RWPE2 (cell line): ENCODE measurements around the gene SMAD6.

Experiments
- ATAC-seq: fragments of 200-7000 bp; cut with Tn5 transposase; 3 replicates; pipeline ENCODE4 v1.9.1; 2021; ENCODE audit warnings: low read depth
- DNase-seq: peaks from one replicate; pipeline ENCODE4 v3.0.0-alpha.2; 2020; ENCODE audit warnings: low spot score
- H3K27ac ChIP-seq: fragments of 450-650 bp; 2 replicates; pipeline ENCODE4 v1.5.1; 2017; ENCODE audit warnings: mild to moderate bottlenecking; ENCODE audit not compliant: poor library complexity, severe bottlenecking
- H3K27me3 ChIP-seq: fragments of 250-450 bp; sonication (Bioruptor Pico); 2 replicates; pipeline ENCODE4 v1.5.1; 2021; ENCODE audit warnings: mild to moderate bottlenecking, moderate library complexity; ENCODE audit not compliant: insufficient read depth, poor library complexity, severe bottlenecking
- H3K36me3 ChIP-seq: fragments of 250-450 bp; sonication (Bioruptor Pico); 2 replicates; pipeline ENCODE4 v1.5.1; 2020; ENCODE audit warnings: low read depth, mild to moderate bottlenecking, moderate library complexity
- H3K4me1 ChIP-seq: fragments of 250-450 bp; sonication (Bioruptor Pico); 2 replicates; pipeline ENCODE4 v1.5.1; 2021; ENCODE audit warnings: mild to moderate bottlenecking, moderate library complexity; ENCODE audit not compliant: insufficient read depth, poor library complexity, severe bottlenecking
- H3K4me3 ChIP-seq: fragments of 250-450 bp; sonication (Bioruptor Pico); 2 replicates; pipeline ENCODE4 v1.5.1; 2021; ENCODE audit warnings: mild to moderate bottlenecking, moderate library complexity; ENCODE audit not compliant: severe bottlenecking
- H3K9me3 ChIP-seq: fragments of 250-450 bp; sonication (Bioruptor Pico); 2 replicates; pipeline ENCODE4 v1.5.1; 2021; ENCODE audit warnings: mild to moderate bottlenecking, moderate library complexity; ENCODE audit not compliant: severe bottlenecking
- TF ChIP-seq, protein P1 (sequence below): fragments of 450-650 bp; IDR thresholded peaks from one replicate; pipeline ENCODE4 v1.5.1; 2017; ENCODE audit warnings: mild to moderate bottlenecking, moderate library complexity; ENCODE audit not compliant: poor library complexity, severe bottlenecking

SMAD6 gene

DNA sequence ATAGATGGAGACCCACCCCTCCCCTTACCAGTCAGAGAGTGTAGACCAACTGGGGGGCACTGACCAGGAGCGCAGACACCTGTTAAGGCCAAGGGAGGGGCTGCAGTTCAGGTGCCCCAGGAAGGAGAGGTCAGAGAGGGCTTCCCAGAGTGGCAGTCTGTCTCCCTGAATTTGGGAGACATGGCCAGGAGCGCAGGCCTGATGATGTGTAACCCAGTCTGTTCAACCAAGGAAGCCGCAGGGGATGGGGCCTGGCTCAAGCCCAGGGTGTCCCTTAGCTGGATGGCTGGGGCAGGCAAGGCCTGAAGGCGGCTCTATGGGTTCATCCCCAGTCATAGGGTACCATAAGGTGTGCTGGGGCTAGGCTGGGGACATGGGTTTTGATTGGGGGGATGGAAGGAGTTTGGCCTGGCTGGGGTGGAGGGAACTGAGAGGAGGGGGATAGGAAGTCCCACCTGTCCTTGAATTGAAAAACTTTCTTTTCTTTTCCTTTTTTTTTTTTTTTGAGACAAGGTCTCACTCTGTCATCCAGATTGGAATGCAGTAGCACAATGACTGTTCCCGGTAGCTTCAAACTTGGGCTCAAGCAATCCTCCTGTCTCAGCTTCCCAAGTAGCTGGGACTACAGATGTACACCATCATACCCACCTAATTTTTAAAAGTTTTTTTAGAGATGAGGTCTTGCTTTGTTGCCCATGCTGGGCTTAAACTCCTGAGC is 75.7 kb downstream of the SMAD6 start:
- ATAC-seq (no peak), DNase-seq (peak; percentile 63)
- Histone ChIP-seq H3K27ac (no peak overlapping the region), H3K27me3 (no peaks in the 10 kb centered on the region), H3K4me1 (peaks cover 10% of the 10 kb centered on the region), H3K9me3 (no peaks in the 10 kb centered on the region), H3K36me3 (no peaks in the 10 kb centered on the region), H3K4me3 (no peak overlapping the region)
- TF ChIP-seq, protein P1, sequence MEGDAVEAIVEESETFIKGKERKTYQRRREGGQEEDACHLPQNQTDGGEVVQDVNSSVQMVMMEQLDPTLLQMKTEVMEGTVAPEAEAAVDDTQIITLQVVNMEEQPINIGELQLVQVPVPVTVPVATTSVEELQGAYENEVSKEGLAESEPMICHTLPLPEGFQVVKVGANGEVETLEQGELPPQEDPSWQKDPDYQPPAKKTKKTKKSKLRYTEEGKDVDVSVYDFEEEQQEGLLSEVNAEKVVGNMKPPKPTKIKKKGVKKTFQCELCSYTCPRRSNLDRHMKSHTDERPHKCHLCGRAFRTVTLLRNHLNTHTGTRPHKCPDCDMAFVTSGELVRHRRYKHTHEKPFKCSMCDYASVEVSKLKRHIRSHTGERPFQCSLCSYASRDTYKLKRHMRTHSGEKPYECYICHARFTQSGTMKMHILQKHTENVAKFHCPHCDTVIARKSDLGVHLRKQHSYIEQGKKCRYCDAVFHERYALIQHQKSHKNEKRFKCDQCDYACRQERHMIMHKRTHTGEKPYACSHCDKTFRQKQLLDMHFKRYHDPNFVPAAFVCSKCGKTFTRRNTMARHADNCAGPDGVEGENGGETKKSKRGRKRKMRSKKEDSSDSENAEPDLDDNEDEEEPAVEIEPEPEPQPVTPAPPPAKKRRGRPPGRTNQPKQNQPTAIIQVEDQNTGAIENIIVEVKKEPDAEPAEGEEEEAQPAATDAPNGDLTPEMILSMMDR, result no peak

DNA sequence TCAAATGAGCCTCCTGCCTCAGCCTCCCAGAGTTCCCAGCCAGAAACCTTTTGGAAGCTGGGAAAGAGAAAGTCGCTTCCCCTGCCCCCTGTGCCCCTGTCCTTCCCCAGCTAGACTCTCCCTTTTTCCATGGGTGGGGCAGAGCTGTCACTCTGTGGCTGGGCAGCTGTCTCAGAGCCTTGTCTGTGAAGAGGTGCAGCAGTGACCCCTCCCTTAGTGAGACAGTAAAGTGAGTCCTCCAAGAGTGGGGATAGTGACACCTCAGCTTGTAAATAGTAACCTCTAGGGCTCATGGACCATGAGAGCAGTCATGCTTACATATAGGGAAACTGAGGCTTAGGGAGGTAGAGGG is 76.3 kb downstream of the SMAD6 start:
- Histone ChIP-seq H3K27ac (no peak overlapping the region), H3K4me3 (no peak overlapping the region), H3K9me3 (no peaks in the 10 kb centered on the region), H3K36me3 (no peaks in the 10 kb centered on the region), H3K4me1 (peaks cover 10% of the 10 kb centered on the region), H3K27me3 (no peaks in the 10 kb centered on the region)
- DNase-seq (peak; percentile 25), ATAC-seq (no peak)
- TF ChIP-seq, protein P1, result no peak

DNA sequence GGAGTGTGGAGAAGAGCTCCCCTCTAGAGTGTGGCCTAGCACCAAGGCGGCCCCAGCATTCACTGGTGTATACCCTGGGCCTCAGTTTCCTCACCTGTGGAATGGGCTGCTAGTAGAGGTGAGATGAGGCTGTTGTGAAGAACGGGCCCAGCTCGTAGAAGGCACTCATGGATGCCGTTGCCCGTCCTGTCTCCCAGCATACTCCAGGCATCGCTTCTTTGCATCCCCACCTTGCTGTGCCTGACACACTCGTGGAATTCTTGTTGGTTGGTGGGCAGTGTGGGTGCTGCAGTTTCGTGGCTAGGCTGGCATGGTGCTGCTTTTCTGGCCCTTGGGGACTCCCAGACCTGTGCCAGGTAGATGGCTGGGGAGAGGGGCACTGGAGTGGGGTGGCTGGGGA is 76.7 kb downstream of the SMAD6 start:
- Histone ChIP-seq H3K9me3 (no peaks in the 10 kb centered on the region), H3K4me3 (no peak overlapping the region), H3K4me1 (peaks cover 10% of the 10 kb centered on the region), H3K36me3 (no peaks in the 10 kb centered on the region), H3K27me3 (no peaks in the 10 kb centered on the region), H3K27ac (no peak overlapping the region)
- DNase-seq (peak; percentile 56), ATAC-seq (no peak)
- TF ChIP-seq, protein P1, result no peak

DNA sequence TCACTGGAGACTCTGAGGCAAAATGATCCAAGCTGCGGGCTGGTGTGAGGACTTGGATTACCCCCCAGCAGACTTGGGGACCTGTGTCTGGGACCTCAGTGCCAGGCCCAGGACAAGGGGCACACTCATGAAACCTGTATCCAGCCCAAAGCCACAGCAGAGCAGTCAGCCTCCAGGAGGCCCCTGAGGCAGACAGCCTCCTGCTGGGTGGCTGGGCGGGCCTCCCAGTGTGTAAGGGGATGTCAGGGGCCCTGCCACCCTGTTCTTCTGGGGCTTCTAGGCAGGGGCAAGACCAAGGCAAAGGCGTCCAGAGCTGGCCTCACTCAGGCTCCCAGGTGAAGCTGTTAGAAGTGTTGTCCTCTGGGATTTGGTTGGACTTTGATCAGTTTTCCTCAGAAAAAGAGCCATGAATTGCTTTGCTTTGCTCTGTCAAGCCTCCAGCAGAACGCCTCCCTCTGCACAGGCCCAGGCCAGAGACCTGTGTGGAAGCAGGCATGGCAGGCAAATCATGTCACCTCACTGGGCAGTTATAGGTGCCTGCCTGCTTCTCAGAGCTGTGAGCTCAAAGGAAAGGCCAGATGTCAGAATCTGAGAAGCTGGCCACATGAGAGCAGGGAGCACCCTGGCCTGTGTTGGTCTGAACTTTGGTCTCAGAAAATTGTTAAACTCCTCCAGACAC is 77.4 kb downstream of the SMAD6 start:
- peak; percentile 49 for DNase-seq
- no peak overlapping the region for H3K4me3 ChIP-seq
- H3K9me3 ChIP-seq, result no peaks in the 10 kb centered on the region
- H3K4me1 ChIP-seq, result peaks cover 10% of the 10 kb centered on the region
- TF ChIP-seq, protein P1, result no peak
- H3K27ac ChIP-seq, result peak overlapping the region; percentile 40
- no peaks in the 10 kb centered on the region for H3K27me3 ChIP-seq
- ATAC-seq, result no peak
- no peaks in the 10 kb centered on the region for H3K36me3 ChIP-seq
